Myometrial cell (primary cell): ENCODE data around the gene TPM1. TPM values are rescaled to one million over a fixed set of nuclear protein-coding genes. Genes with fewer than 3 reads are reported as not detected.

Source experiments
- total RNA-seq: library from RNA; depleted of rRNA; stranded (reverse); fragments of >200 nt; gene quantifications from 2 replicates; pipeline ENCODE4 v1.2.3, GENCODE V29; 2015

Gene TPM1
- total RNA-seq: 331 and 365 TPM in 2 replicates

DNA sequence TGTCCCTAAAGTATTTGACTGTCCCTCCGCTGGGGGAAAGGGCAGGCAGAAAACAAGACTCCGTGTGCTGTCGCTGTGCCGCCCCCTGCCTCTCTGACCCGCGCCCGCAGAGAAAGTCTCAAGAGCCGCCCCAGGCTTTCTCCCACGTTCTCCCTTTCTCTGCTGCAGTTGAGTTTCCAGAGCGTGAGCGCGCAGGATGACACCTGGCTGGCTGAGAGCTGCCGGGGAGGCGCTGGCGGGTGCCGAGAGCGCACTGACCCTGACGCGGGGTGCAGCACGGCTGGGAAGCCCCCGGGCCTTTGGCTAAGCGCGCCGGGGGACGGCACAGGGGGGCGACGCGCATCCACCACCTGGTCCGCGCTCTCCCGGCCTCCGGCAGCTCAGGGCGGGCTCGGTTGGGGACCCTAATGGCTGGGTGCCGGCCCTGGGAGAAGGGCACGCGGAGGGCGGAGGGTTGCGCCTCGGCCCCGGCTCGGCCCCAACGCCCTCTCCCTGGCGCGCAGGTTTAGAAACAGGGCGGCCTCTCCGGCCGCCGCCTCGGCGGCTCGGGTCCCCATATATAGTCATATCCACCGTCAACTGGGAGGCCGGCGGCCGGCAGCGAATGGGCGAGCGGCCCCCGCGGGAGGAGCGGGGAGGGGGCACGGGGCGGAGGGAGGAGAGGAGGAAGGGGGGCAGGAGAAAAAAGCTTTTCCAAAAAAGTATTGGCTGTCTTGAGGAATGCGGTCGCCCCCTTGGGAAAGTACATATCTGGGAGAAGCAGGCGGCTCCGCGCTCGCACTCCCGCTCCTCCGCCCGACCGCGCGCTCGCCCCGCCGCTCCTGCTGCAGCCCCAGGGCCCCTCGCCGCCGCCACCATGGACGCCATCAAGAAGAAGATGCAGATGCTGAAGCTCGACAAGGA lies at the start of gene TPM1:
Gene TPM1 (plus strand): TSS at position 774 of the 903 bp plus-strand sequence. CDS start 83 bp downstream, at position 857.

Other genes starting within 250 kb of the TPM1 start
- 31.4 TPM in 2 replicates for gene LACTB, start 79.1 kb downstream of the TPM1 start, total RNA-seq
- gene RPS27L, start 114.7 kb downstream of the TPM1 start, total RNA-seq: 137 and 269 TPM in 2 replicates
- gene RAB8B, start 146.9 kb downstream of the TPM1 start, total RNA-seq: 43.0 and 65.6 TPM in 2 replicates
- 17.0 and 17.4 TPM in 2 replicates for gene APH1B, start 234.9 kb downstream of the TPM1 start, total RNA-seq